Fibroblast of pulmonary artery (primary cell): ENCODE measurements around the gene ADAMTS7.
"Not testable (repeated sequence)": the region's sequence is repeated elsewhere in the genome, so short reads cannot be mapped to it uniquely, and the experiment has no call there.

Experiments used
- DNase-seq: peaks from one replicate; pipeline ENCODE4 v3.0.0-alpha.2; 2010; ENCODE audit warnings: low read depth
- H3K4me3 ChIP-seq: replicated peaks from 2 replicates; pipeline ENCODE4 v1.5.1; 2011; ENCODE audit warnings: low read depth, mild to moderate bottlenecking, control low read depth, low read length, moderate library complexity
- CTCF ChIP-seq: IDR thresholded peaks from 2 replicates; pipeline ENCODE4 v1.5.1; 2011; ENCODE audit warnings: mild to moderate bottlenecking, control low read depth, low read length, inconsistent platforms; ENCODE audit errors: missing control alignments

ADAMTS7 gene

GRCh38 chr15:78749831-78750230, 61.4 kb downstream of the ADAMTS7 start:
- no peak overlapping the region for H3K4me3 ChIP-seq
- TF ChIP-seq CTCF: no peak
- DNase-seq: no peak

DNA sequence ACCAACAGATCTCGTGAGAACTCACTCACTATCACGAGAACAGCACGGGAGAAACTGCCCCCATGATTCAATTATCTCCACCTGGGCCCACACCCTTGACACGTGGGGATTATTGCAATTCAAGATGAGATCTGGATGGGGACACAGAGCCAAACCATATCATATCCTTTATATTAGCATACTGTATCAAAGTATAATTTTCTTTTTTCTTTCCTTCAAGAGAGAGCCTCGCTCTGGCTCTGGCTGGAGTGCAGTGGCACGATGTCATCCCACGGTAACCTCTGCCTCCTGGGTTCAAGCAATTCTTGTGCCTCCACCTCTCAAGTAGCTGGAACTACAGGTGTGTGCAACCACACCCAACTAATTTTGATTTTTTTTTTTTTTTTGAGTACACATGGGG, 63.4 kb downstream of the ADAMTS7 start:
- not testable (repeated sequence) for DNase-seq, H3K4me3 ChIP-seq

DNA sequence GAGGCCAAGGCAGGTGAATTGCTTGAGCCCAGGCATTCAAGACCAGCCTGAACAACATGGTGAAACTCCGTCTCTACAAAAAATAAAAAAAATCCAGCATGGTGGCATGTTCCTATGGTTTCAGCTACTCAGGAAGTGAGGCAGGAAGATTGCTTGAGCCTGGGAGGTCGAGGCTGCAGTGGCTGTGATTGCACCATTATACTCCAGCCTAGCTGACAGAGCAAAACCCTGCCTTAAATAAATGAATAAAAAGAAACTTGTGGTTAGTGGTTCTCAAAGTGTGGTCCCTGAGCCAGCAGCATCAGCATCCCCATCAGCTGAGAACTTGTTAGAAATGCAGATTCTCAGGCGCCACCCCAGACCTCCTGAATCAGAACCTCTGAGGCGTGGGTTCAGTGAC, 69.6 kb downstream of the ADAMTS7 start:
- H3K4me3 ChIP-seq, DNase-seq: not testable (repeated sequence)

DNA sequence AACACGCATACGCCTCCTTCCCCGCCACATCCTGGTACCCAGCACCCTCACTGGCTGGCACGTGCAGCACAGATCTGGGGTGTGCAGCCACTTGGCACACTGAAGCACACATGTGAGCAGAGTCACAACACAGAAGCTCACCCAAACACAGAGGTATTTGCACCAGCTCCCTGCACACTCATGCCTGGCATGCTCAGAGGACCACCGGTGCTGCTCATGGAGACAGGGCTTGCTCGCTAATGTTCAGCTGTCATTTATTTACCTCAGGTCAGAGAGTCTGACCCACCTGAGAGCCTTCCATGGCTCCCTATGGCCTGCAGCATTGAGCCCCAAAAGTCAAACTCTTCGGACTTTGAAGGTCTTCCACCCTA, 70.4 kb downstream of the ADAMTS7 start:
- TF ChIP-seq CTCF: no peak
- no peak for DNase-seq
- no peak overlapping the region for H3K4me3 ChIP-seq

DNA sequence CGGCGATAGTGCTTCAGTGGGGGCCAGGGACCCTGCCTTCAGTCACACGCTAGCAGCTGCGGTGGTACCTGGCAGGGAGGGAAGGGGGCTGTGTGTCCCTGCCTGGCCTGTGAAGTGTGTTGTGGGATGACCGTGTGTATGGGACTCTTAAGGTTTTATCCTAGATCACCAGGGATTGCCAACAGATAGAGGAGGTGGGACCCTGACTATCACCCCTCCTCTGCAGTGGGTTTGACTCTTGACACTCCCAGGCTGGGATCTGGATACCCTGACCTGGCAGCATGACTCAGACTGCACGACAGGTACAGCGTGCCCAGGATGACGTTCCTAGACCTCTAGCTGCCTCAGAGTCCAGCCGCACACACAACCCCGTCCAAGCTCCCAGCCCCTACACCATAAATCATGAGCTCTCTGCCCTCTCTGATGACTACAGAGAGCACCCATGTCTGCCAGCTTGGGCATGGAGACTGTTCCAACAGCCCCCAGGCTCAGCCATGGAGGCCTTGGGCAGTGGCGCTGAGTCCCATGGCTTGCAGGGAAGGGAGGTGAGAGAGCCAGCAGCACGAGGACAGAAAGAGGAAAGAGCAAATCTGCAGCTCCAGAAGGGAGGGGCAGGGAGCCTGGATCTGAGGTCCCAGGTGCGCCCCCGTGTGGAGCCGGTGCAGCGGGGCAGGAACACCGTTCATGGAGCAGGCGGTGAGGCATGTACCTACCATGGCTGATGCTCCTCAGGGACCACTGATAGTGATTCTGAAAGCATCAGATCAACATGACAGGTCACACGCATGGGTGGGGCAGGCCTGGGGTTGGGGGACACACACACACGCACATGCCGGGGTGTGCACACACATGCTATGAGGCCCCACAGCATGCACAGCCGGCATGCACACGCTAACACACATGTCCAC, 71.0 kb downstream of the ADAMTS7 start:
- peak; percentile 57 for DNase-seq
- no peak overlapping the region for H3K4me3 ChIP-seq
- peak; percentile 45 for TF ChIP-seq CTCF

DNA sequence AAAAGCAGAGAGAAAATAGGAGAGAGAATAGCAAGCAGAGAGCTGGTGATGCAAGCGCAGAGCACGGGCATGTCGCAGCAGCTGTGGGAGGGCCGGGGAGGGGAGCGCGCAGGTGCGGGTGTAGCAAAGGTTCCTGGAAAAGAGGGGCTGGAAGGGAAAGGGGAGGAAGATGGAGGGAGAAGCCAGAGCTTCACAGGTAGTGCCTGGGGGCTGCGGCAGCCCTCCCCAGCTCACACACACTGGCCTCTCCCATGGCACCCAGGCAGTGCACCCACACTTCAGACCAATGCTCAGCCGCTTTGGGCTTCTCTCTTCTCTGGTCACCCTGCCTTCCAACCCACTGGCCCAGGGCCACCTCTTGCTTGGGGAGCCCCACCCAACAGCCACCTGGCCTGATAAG, 72.1 kb downstream of the ADAMTS7 start:
- H3K4me3 ChIP-seq: no peak overlapping the region
- no peak for TF ChIP-seq CTCF
- DNase-seq: no peak

DNA sequence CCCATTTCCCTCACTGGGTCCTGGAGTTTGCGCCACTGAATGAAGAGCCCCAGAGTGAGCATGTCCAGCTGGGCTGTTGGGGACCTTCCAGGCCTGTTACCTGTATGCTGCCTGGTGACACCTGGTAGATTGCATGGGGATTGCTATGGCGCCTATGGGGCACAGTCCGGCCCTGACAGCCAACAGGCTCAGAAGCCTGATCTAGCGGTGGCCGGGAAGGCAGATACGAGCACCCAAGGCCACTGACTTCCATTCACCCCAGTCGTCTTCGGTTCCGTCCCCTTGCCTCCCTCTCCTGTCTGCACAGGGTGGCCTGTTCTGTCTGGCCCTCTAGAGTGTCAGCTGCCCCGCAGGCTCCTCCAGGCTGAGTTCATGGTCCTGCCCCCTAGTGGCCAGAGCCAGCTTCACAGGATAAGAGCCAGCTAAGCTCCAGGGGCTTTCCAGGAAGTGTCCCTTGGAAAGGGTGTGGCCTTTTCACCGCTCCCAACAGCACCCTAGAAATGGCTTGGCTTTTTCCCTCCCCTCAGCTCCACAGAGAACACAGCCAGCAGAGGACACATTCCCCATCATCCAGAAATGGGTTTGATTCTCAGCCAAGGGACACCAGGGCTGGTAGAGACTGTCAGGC, 73.2 kb downstream of the ADAMTS7 start:
- H3K4me3 ChIP-seq: not testable (repeated sequence)
- TF ChIP-seq CTCF: peak; percentile 50
- DNase-seq: peak; percentile 32
